ENCODE data around the gene KIF26B.

The KIF26B gene

DNA sequence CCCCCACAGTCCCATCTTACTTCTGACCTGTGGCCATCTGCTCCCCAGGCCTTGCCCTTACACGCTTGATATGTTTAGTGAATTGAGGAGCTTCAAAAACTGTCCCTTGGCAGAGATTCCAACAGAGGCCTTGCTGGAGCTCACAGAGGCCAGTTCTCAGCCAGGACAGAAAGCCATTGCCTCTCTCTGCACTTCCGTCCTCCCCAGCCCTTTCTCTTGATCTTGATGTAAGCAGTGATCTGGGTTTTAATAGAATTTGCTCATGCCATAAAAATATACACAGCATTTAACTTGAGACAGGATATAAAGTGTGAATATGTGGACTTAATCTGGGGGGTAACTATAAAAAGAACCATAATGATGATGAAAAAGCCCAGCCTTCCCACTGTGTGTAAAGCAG is 453.5 kb downstream of the KIF26B start:
- Histone ChIP-seq H3K36me3 (ENCODE audit: control insufficient read depth, low read depth, low read length) (no peaks in the 10 kb centered on the region), H3K27me3 (ENCODE audit: control insufficient read depth, insufficient read depth, low read length) (no peaks in the 10 kb centered on the region), H3K4me1 (ENCODE audit: control insufficient read depth, low read depth, low read length) (no peaks in the 10 kb centered on the region), H3K27ac (ENCODE audit: low read length) (no peak overlapping the region), H3K4me3 (ENCODE audit: low read length) (no peak overlapping the region), H3K9me3 (ENCODE audit: control insufficient read depth, low read depth, low read length) (no peaks in the 10 kb centered on the region), H3K9ac (ENCODE audit: low read length) (no peak overlapping the region)

DNA sequence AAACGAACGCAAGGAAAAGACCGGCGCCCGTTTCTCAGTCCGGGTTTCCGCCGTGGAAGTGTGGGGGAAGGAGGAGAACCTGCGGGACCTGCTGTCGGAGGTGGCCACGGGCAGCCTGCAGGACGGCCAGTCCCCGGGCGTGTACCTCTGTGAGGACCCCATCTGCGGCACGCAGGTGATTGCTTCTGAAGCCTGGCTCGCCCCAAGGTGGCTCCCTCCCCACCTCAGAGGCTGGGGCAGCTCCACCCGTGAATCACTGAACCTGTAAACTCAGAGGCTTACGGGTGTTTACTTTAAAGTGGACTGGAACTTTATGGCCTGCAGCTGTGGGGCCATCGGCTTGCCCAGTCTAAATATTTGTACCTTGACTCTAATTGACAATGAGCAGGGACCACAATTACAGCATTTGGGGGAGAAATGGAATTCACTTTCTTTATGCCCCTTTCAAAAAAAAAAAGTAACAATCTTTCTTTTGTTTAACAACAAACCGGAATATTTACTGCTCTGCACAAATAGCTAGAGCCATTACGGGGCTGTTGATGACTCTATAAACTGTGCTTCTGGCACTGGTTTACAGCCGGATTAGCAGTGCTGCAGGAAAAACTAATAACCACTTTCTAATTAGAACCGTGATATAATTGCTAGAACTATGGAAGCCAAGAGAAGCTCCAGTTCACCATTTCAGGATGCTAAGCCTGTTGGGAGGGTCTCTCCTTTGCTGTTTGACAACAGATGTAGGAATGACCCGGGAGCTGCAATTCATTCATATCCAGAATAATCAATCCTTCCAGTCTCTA is 454.8 kb downstream of the KIF26B start:
- Histone ChIP-seq H3K4me3 (ENCODE audit: low read length) (no peak overlapping the region), H3K27me3 (ENCODE audit: control insufficient read depth, insufficient read depth, low read length) (no peaks in the 10 kb centered on the region), H3K4me1 (ENCODE audit: control insufficient read depth, low read depth, low read length) (no peaks in the 10 kb centered on the region), H3K36me3 (ENCODE audit: control insufficient read depth, low read depth, low read length) (no peaks in the 10 kb centered on the region), H3K9ac (ENCODE audit: low read length) (no peak overlapping the region), H3K9me3 (ENCODE audit: control insufficient read depth, low read depth, low read length) (no peaks in the 10 kb centered on the region), H3K27ac (ENCODE audit: low read length) (no peak overlapping the region)

GRCh38 chr1:245611251-245611650 is 456.5 kb downstream of the KIF26B start:
- no peaks in the 10 kb centered on the region for H3K4me1 ChIP-seq (ENCODE audit: control insufficient read depth, low read depth, low read length)
- H3K4me3 ChIP-seq (ENCODE audit: low read length): no peak overlapping the region
- H3K9me3 ChIP-seq (ENCODE audit: control insufficient read depth, low read depth, low read length): no peaks in the 10 kb centered on the region
- no peaks in the 10 kb centered on the region for H3K36me3 ChIP-seq (ENCODE audit: control insufficient read depth, low read depth, low read length)
- no peak overlapping the region for H3K9ac ChIP-seq (ENCODE audit: low read length)
- no peak overlapping the region for H3K27ac ChIP-seq (ENCODE audit: low read length)
- H3K27me3 ChIP-seq (ENCODE audit: control insufficient read depth, insufficient read depth, low read length): no peaks in the 10 kb centered on the region

DNA sequence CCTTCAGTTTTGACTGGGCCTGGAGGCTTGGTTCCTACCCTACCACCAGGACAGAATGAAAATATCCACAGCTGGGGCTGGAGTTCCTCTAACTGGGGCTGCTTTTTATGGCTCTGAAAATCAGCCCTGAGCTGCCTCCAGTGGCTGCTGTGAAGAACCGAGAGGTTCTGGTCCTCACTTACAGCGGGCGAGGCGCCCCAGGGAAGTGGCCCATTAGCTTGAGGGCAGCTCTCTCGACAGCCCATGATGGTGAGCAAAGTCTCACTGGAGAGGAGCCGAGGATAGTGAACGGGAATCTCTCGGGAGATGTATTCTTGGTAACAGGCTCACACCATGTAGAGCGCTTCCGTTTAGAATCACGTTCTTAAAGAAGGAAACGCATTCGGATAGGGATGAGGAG is 459.7 kb downstream of the KIF26B start:
- no peaks in the 10 kb centered on the region for H3K9me3 ChIP-seq (ENCODE audit: control insufficient read depth, low read depth, low read length)
- H3K36me3 ChIP-seq (ENCODE audit: control insufficient read depth, low read depth, low read length): no peaks in the 10 kb centered on the region
- no peak overlapping the region for H3K27ac ChIP-seq (ENCODE audit: low read length)
- no peaks in the 10 kb centered on the region for H3K27me3 ChIP-seq (ENCODE audit: control insufficient read depth, insufficient read depth, low read length)
- H3K9ac ChIP-seq (ENCODE audit: low read length): no peak overlapping the region
- H3K4me3 ChIP-seq (ENCODE audit: low read length): no peak overlapping the region
- H3K4me1 ChIP-seq (ENCODE audit: control insufficient read depth, low read depth, low read length): no peaks in the 10 kb centered on the region

DNA sequence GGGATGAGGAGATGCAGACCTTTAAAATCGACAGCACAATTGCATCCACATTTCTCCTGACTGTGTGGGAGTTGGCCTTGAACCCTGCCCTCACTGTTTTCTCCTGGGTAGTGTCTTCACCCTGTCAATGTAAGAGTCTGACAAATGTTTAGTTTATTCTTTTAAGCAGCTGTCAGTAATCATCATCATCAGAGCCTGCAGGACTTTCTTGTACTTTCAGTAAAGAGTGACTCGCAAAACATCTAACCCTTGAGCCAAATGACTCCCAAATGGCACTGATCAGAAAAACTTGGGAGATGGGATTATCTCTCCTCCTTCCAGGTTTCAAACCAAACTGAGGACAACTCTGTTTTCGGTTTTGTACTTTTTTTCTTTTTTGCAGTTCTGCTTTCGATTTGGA is 460.2 kb downstream of the KIF26B start:
- no peak overlapping the region for H3K27ac ChIP-seq (ENCODE audit: low read length)
- no peaks in the 10 kb centered on the region for H3K36me3 ChIP-seq (ENCODE audit: control insufficient read depth, low read depth, low read length)
- H3K4me1 ChIP-seq (ENCODE audit: control insufficient read depth, low read depth, low read length): no peaks in the 10 kb centered on the region
- H3K9me3 ChIP-seq (ENCODE audit: control insufficient read depth, low read depth, low read length): no peaks in the 10 kb centered on the region
- no peaks in the 10 kb centered on the region for H3K27me3 ChIP-seq (ENCODE audit: control insufficient read depth, insufficient read depth, low read length)
- no peak overlapping the region for H3K9ac ChIP-seq (ENCODE audit: low read length)
- H3K4me3 ChIP-seq (ENCODE audit: low read length): no peak overlapping the region

- no peaks in the 10 kb centered on the region for H3K27me3 ChIP-seq (ENCODE audit: control insufficient read depth, insufficient read depth, low read length)
- peaks cover 4% of the 10 kb centered on the region for H3K4me1 ChIP-seq (ENCODE audit: control insufficient read depth, low read depth, low read length)
- no peak overlapping the region for H3K9ac ChIP-seq (ENCODE audit: low read length)
Observed at GRCh38 chr1:245621589-245621988, 466.8 kb downstream of the KIF26B start.

GRCh38 chr1:245622332-245623014 is 467.7 kb downstream of the KIF26B start:
- H3K4me1 ChIP-seq (ENCODE audit: control insufficient read depth, low read depth, low read length): peaks cover 4% of the 10 kb centered on the region
- H3K27ac ChIP-seq (ENCODE audit: low read length): no peak overlapping the region
- no peak overlapping the region for H3K4me3 ChIP-seq (ENCODE audit: low read length)
- H3K9me3 ChIP-seq (ENCODE audit: control insufficient read depth, low read depth, low read length): no peaks in the 10 kb centered on the region
- H3K36me3 ChIP-seq (ENCODE audit: control insufficient read depth, low read depth, low read length): no peaks in the 10 kb centered on the region
- no peaks in the 10 kb centered on the region for H3K27me3 ChIP-seq (ENCODE audit: control insufficient read depth, insufficient read depth, low read length)
- H3K9ac ChIP-seq (ENCODE audit: low read length): no peak overlapping the region

More at GRCh38 chr1:245621589-245621988, 466.8 kb downstream of the KIF26B start:
- Histone ChIP-seq H3K27ac (ENCODE audit: low read length) (no peak overlapping the region), H3K36me3 (ENCODE audit: control insufficient read depth, low read depth, low read length) (no peaks in the 10 kb centered on the region), H3K9me3 (ENCODE audit: control insufficient read depth, low read depth, low read length) (no peaks in the 10 kb centered on the region), H3K4me3 (ENCODE audit: low read length) (no peak overlapping the region)

GRCh38 chr1:245641384-245641783 is 486.6 kb downstream of the KIF26B start:
- no peaks in the 10 kb centered on the region for H3K27me3 ChIP-seq (ENCODE audit: control insufficient read depth, insufficient read depth, low read length)
- H3K27ac ChIP-seq (ENCODE audit: low read length): no peak overlapping the region
- H3K9me3 ChIP-seq (ENCODE audit: control insufficient read depth, low read depth, low read length): no peaks in the 10 kb centered on the region
- no peak overlapping the region for H3K4me3 ChIP-seq (ENCODE audit: low read length)
- no peaks in the 10 kb centered on the region for H3K4me1 ChIP-seq (ENCODE audit: control insufficient read depth, low read depth, low read length)
- no peaks in the 10 kb centered on the region for H3K36me3 ChIP-seq (ENCODE audit: control insufficient read depth, low read depth, low read length)
- no peak overlapping the region for H3K9ac ChIP-seq (ENCODE audit: low read length)

DNA sequence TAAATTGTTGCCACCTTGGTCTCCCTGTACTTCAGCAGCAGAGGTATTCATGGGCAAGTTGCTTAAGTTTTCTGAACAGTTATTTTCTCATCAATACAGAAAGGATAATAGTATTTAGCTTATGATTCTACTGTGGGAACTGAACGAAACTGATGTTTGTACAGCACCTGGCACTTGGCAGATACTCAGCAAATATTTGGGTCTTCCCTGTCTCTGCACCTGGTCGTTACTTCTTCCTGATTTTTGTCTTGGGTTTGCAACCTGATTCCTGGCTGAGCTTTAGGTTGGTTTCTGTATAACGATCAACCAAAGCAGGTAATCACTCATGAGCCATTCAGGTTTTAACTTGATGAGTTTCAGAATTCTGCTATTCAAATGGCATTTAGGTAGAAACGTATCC is 490.6 kb downstream of the KIF26B start:
- no peak overlapping the region for H3K9ac ChIP-seq (ENCODE audit: low read length)
- peaks cover 5% of the 10 kb centered on the region for H3K4me1 ChIP-seq (ENCODE audit: control insufficient read depth, low read depth, low read length)
- H3K27me3 ChIP-seq (ENCODE audit: control insufficient read depth, insufficient read depth, low read length): no peaks in the 10 kb centered on the region
- no peaks in the 10 kb centered on the region for H3K36me3 ChIP-seq (ENCODE audit: control insufficient read depth, low read depth, low read length)
- no peaks in the 10 kb centered on the region for H3K9me3 ChIP-seq (ENCODE audit: control insufficient read depth, low read depth, low read length)
- no peak overlapping the region for H3K27ac ChIP-seq (ENCODE audit: low read length)
- H3K4me3 ChIP-seq (ENCODE audit: low read length): no peak overlapping the region

DNA sequence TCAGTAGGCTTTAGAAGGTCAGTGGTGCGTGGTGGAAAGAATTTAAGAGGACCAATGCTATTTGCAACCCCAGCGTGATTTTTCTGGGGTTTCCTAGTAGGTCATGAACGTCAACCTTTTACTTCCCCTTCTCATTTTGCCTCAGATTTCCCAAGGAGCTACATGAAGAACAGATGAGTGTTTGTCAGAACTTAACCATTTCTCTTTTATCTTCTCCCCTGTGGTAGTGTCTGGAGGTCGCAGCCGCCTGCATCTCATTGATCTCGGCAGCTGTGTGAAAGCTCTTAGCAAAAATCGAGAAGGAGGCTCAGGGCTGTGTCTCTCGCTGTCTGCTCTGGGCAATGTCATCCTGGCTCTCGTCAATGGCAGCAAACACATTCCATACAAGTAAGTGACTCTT is 491.1 kb downstream of the KIF26B start:
- no peaks in the 10 kb centered on the region for H3K36me3 ChIP-seq (ENCODE audit: control insufficient read depth, low read depth, low read length)
- H3K4me1 ChIP-seq (ENCODE audit: control insufficient read depth, low read depth, low read length): peaks cover 5% of the 10 kb centered on the region

DNA sequence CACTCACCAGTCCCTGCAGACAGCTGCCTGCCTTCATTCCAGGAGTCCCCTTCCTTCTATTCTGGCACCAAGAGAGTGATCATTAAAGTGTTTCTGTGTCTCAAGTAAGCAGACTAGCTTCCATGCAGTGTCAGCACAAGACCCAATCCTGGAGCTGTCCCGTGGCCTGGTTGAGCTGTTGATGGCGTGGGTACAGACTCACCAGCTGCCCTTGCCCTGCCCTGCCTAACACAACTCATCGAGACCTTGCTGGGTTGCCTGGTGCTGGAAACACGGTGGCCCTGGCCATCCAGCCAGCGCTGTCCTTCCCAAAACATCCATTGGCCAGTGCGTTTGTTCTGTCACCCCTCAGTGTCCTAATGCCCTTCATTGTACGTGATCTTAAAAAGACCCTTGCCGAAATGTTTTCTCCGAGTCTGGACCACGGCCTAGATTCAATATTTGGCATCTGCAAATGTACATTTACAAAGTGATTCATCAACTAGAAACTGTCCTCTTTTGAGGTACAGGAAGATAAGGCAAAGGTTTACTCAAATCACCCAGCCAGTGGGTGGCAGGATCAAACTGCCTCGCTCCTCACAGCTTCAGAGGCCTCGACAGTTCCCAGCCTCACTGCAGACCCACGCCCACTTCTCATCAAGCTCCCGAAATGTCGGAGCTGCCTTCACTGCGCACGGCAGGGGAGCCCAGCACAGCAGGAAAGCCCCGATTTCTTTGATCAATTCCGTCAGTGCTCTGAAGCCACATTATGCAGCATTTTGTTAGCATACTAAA is 494.2 kb downstream of the KIF26B start:
- Histone ChIP-seq H3K4me1 (ENCODE audit: control insufficient read depth, low read depth, low read length) (peaks cover 5% of the 10 kb centered on the region), H3K9ac (ENCODE audit: low read length) (no peak overlapping the region), H3K9me3 (ENCODE audit: control insufficient read depth, low read depth, low read length) (no peaks in the 10 kb centered on the region), H3K27me3 (ENCODE audit: control insufficient read depth, insufficient read depth, low read length) (no peaks in the 10 kb centered on the region), H3K4me3 (ENCODE audit: low read length) (no peak overlapping the region), H3K36me3 (ENCODE audit: control insufficient read depth, low read depth, low read length) (no peaks in the 10 kb centered on the region), H3K27ac (ENCODE audit: low read length) (no peak overlapping the region)

More for the DNA sequence above, 491.1 kb downstream of the KIF26B start:
- H3K4me3 ChIP-seq (ENCODE audit: low read length): no peak overlapping the region
- no peak overlapping the region for H3K9ac ChIP-seq (ENCODE audit: low read length)
- H3K27me3 ChIP-seq (ENCODE audit: control insufficient read depth, insufficient read depth, low read length): no peaks in the 10 kb centered on the region
- no peak overlapping the region for H3K27ac ChIP-seq (ENCODE audit: low read length)
- no peaks in the 10 kb centered on the region for H3K9me3 ChIP-seq (ENCODE audit: control insufficient read depth, low read depth, low read length)
